Gastrocnemius medialis (tissue), 4 donors: ENCODE measurements around the gene IFNA2.

ENCODE experiments used
- CTCF ChIP-seq, 5 experiments: fragments of 450-650 bp in 3 of 5; fragments of 200-600 bp in 2 of 5; sonication (generic) in 2 of 5; IDR thresholded peaks in 4 of 5; conservative IDR thresholded peaks in 1 of 5; 1 replicate in 4 of 5; 2 replicates in 1 of 5; pipeline ENCODE4 v1.5.1; 2016 to 2019; ENCODE audit warnings: antibody characterized with exemption in 5 of 5, mild to moderate bottlenecking in 3 of 5, moderate library complexity in 3 of 5
- POLR2A ChIP-seq, 2 donors: fragments of 450-650 bp; IDR thresholded peaks; one replicate each; pipeline ENCODE4 v1.6.1; 2017; ENCODE audit warnings: antibody characterized with exemption in 2 of 2, mild to moderate bottlenecking in 2 of 2, moderate library complexity in 2 of 2

- TF ChIP-seq CTCF (IDR thresholded peaks at IDR 0.05 in 4 of 5, conservative IDR thresholded peaks at IDR 0.05 in 1 of 5) (peak in 1 of 5 experiments; percentile 13), POLR2A (IDR thresholded peaks at IDR 0.05) (peak in 1 of 2 donors; percentile 59)
Measured at GRCh38 chr9:21334701-21335632, 50.2 kb downstream of the IFNA2 start, which contains the start of gene KLHL9.
